ENCODE measurements around the gene DDX18. TPM values are rescaled to one million over a fixed set of nuclear protein-coding genes. Genes with fewer than 3 reads are reported as not detected.

Gene DDX18
- total and polyA plus RNA-seq, 10 of the 15 experiments (the other 5 are each of a cell fraction or from before 2014, with no cell fraction given): 54.3 to 110 (median 74.9) TPM

DNA sequence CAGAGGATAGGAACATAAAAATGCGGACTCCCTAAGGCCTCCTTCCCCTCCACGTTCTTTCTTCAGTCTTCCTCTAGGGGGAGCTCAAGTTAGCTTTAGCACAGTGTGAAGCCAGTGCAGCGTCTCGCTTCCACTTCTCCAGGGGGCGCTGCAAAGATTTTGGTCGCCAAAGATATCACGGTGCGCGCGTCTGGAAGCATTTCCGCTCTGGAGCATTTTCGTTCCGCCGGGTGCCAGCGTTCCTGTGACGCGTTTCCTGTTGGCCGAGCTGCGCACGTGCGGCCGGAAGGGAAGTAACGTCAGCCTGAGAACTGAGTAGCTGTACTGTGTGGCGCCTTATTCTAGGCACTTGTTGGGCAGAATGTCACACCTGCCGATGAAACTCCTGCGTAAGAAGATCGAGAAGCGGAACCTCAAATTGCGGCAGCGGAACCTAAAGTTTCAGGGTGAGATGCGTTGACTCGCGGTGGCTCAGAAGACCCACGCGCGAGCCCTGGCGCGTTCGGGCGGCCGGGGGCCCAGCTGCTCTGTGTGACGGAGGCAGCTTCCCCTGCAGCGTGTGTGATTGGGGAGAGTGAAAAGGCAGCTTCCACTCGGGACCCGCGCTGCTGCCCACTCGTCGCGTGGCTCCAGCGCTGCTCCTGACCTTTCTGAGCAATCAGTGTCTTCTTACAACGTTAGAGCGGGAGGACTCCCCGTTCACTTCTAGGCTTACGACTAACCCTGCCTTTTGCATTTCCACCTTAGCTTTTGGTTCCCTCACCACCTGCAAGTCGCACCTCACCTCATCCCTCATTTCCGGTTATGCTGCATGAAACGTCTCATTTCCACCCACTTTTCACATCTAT lies at the start of gene DDX18 (continued):
- TF ChIP-seq, protein P1, sequence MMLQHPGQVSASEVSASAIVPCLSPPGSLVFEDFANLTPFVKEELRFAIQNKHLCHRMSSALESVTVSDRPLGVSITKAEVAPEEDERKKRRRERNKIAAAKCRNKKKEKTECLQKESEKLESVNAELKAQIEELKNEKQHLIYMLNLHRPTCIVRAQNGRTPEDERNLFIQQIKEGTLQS (IDR thresholded peaks at IDR 0.05; ENCODE audit: borderline replicate concordance, extremely low read depth, low read depth, low read length): peak; percentile 54; the same call in 1 of the 2 replicates
- TF ChIP-seq, protein P2, sequence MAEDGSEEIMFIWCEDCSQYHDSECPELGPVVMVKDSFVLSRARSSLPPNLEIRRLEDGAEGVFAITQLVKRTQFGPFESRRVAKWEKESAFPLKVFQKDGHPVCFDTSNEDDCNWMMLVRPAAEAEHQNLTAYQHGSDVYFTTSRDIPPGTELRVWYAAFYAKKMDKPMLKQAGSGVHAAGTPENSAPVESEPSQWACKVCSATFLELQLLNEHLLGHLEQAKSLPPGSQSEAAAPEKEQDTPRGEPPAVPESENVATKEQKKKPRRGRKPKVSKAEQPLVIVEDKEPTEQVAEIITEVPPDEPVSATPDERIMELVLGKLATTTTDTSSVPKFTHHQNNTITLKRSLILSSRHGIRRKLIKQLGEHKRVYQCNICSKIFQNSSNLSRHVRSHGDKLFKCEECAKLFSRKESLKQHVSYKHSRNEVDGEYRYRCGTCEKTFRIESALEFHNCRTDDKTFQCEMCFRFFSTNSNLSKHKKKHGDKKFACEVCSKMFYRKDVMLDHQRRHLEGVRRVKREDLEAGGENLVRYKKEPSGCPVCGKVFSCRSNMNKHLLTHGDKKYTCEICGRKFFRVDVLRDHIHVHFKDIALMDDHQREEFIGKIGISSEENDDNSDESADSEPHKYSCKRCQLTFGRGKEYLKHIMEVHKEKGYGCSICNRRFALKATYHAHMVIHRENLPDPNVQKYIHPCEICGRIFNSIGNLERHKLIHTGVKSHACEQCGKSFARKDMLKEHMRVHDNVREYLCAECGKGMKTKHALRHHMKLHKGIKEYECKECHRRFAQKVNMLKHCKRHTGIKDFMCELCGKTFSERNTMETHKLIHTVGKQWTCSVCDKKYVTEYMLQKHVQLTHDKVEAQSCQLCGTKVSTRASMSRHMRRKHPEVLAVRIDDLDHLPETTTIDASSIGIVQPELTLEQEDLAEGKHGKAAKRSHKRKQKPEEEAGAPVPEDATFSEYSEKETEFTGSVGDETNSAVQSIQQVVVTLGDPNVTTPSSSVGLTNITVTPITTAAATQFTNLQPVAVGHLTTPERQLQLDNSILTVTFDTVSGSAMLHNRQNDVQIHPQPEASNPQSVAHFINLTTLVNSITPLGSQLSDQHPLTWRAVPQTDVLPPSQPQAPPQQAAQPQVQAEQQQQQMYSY (CRISPR knock-in tag; IDR thresholded peaks at IDR 0.05): no peak
- 0 out of 2 replicates have a peak, but pooled peaks have one; percentile 80 for TF ChIP-seq SMAD5 (IDR thresholded peaks at IDR 0.05; ENCODE audit: low read depth)
- TF ChIP-seq BMI1 (IDR thresholded peaks at IDR 0.05; ENCODE audit: borderline replicate concordance): no peak
- TF ChIP-seq RELA (IDR thresholded peaks at IDR 0.05; ENCODE audit: borderline replicate concordance, partially characterized antibody): peak; percentile 14
- 0 out of 2 replicates have a peak, but pooled peaks have one; percentile 48 for TF ChIP-seq TCF12 (IDR thresholded peaks at IDR 0.05; ENCODE audit: low read depth, low read length)
- peak; percentile 96; the same call in 1 of the 2 replicates for TF ChIP-seq ZNF207 (IDR thresholded peaks at IDR 0.05; ENCODE audit: borderline replicate concordance)
- TF ChIP-seq RBBP5 (conservative IDR thresholded peaks at IDR 0.05): no peak
- no peak for TF ChIP-seq IRF4 (IDR thresholded peaks at IDR 0.05; ENCODE audit: low read depth, low read length)
- peak; percentile 75 for TF ChIP-seq BACH1 (IDR thresholded peaks at IDR 0.05; ENCODE audit: borderline replicate concordance)
- TF ChIP-seq SRF (IDR thresholded peaks at IDR 0.05; ENCODE audit: low read depth in 2 of 2, low read length in 2 of 2): peak; percentile 55 to 89
- peak; percentile 64 for TF ChIP-seq DPF2 (IDR thresholded peaks at IDR 0.05)
- TF ChIP-seq CHD4 (IDR thresholded peaks at IDR 0.05): no peak
- TF ChIP-seq MEF2A (IDR thresholded peaks at IDR 0.05; ENCODE audit: insufficient read depth, low read depth, low read length): peak; percentile 75; the same call in 1 of the 2 replicates
- TF ChIP-seq EED (IDR thresholded peaks at IDR 0.05; ENCODE audit: low read depth): peak; percentile 94
- TF ChIP-seq, protein P3, sequence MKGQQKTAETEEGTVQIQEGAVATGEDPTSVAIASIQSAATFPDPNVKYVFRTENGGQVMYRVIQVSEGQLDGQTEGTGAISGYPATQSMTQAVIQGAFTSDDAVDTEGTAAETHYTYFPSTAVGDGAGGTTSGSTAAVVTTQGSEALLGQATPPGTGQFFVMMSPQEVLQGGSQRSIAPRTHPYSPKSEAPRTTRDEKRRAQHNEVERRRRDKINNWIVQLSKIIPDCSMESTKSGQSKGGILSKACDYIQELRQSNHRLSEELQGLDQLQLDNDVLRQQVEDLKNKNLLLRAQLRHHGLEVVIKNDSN (IDR thresholded peaks at IDR 0.05; ENCODE audit: borderline replicate concordance, extremely low read length, insufficient read depth, low read depth, low read length): peak; percentile 66
- TF ChIP-seq RUNX3 (IDR thresholded peaks at IDR 0.05; ENCODE audit: low read length): peak; percentile 66
- peak; percentile 100 for TF ChIP-seq BHLHE40 (IDR thresholded peaks at IDR 0.05; ENCODE audit: borderline replicate concordance in 1 of 2, low read depth in 2 of 2, low read length in 1 of 2)
- TF ChIP-seq, protein P4, sequence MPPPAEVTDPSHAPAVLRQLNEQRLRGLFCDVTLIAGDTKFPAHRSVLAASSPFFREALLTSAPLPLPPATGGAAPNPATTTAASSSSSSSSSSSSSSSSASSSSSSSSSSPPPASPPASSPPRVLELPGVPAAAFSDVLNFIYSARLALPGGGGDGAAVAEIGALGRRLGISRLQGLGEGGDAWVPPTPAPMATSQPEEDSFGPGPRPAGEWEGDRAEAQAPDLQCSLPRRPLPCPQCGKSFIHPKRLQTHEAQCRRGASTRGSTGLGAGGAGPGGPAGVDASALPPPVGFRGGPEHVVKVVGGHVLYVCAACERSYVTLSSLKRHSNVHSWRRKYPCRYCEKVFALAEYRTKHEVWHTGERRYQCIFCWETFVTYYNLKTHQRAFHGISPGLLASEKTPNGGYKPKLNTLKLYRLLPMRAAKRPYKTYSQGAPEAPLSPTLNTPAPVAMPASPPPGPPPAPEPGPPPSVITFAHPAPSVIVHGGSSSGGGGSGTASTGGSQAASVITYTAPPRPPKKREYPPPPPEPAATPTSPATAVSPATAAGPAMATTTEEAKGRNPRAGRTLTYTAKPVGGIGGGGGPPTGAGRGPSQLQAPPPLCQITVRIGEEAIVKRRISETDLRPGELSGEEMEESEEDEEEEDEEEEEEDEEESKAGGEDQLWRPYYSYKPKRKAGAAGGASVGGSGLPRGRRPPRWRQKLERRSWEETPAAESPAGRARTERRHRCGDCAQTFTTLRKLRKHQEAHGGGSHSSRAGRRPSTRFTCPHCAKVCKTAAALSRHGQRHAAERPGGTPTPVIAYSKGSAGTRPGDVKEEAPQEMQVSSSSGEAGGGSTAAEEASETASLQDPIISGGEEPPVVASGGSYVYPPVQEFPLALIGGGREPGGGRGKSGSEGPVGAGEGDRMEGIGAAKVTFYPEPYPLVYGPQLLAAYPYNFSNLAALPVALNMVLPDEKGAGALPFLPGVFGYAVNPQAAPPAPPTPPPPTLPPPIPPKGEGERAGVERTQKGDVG (CRISPR knock-in tag; IDR thresholded peaks at IDR 0.05): no peak
- no peak for TF ChIP-seq CHD1 (IDR thresholded peaks at IDR 0.05; ENCODE audit: low read depth, low read length)
- TF ChIP-seq ZBED1 (IDR thresholded peaks at IDR 0.05; ENCODE audit: borderline replicate concordance): peak; percentile 47; the same call in 1 of the 2 replicates
- peak; percentile 70 for TF ChIP-seq HCFC1 (IDR thresholded peaks at IDR 0.05; ENCODE audit: low read length)
- TF ChIP-seq FOXM1 (IDR thresholded peaks at IDR 0.05; ENCODE audit: low read depth, low read length): peak; percentile 75
